GM18873 (cell line): ENCODE measurements around the gene SERBP1.
"Not testable (repeated sequence)": the region's sequence is repeated elsewhere in the genome, so short reads cannot be mapped to it uniquely, and the experiment has no call there.

Experiments used
- ATAC-seq: cut with Tn5 transposase; IDR thresholded peaks from one replicate; pipeline ENCODE4 v1.9.1; 2021; ENCODE audit warnings: mild to moderate bottlenecking, moderate library complexity, moderate number of reproducible peaks; ENCODE audit not compliant: unreplicated experiment, low FRiP score

The SERBP1 gene

GRCh38 chr1:67414574-67414973, 15.6 kb downstream of the SERBP1 start:
- no peak for ATAC-seq

DNA sequence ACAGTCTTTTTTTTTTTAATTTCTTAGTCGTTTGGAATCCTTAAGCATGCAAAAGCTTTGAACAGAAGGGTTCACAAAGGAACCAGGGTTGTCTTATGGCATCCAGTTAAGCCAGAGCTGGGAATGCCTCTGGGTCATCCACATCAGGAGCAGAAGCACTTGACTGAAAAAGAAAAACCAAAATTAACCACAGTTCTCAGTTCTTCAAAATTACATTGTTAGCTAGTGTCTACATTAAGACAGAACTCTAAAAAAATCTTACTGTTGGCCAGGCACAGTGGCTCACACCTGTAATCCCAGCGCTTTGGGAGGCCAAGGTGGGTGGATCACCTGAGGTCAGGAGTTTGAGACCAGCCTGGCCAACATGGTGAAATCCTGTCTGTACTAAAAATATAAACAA, 17.1 kb downstream of the SERBP1 start:
- ATAC-seq: not testable (repeated sequence)

- no peak for ATAC-seq
Observed at GRCh38 chr1:67408148-67408547, 22.1 kb downstream of the SERBP1 start.

GRCh38 chr1:67407498-67407897, 22.7 kb downstream of the SERBP1 start:
- no peak for ATAC-seq

- ATAC-seq: no peak
Observed at GRCh38 chr1:67405473-67406245, 24.5 kb downstream of the SERBP1 start.

DNA sequence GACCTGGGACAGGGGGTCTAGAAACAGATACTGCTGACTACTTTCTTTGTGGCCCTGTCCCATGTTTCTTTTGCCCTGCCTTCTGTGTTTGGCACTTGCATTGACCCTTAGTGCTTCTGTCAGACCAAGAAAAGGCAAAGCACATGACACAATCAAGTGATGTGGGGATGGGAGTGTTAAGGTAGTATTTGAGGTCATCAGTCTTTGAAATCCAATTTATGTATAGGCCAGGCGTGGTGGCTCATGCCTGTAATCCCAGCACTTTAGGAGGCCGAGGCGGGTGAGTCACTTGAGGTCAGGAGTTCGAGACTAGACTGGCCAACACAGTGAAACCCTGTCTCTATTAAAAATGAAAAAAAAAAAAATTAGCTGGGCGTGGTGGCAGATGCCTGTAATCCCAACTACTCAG, 26.0 kb downstream of the SERBP1 start:
- ATAC-seq: no peak

- ATAC-seq: no peak
Observed at GRCh38 chr1:67401443-67401842, 28.8 kb downstream of the SERBP1 start.

DNA sequence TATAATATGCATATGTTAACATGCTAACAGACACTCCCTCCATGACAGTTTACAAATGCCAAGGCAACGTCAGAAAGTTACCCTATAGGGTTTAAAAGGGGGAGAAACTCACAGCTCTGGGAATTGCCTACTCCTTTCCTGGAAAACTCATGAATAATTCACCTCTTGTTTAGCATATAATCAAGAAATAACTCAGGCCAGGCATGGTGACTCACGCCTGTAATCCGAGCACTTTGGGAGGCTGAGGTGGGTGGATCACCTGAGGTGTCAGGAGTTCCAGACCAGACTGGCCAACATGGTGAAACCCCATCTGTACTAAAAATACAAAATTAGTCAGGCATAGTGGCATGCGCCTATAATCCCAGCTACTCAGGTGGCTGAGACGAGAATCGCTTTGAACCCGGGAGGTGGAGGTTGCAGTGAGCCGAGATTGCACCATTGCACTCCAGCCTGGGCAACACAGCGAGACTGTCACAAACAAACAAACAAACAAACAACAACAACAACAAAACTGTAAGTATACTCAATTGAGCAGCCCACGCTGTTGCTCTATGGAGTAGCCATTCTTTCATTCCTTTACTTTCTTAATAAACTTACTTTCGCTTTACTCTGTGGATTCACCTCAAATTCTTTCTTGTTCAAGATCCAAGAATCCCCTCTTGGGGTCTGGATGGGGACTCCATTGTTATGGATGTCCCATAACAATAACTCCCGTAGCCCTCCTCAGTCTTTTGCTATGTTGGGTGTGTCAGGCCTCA, 30.0 kb downstream of the SERBP1 start:
- ATAC-seq: not testable (repeated sequence)

GRCh38 chr1:67399199-67399993, 30.8 kb downstream of the SERBP1 start:
- no peak for ATAC-seq

- no peak for ATAC-seq
Observed at GRCh38 chr1:67394548-67394947, 35.7 kb downstream of the SERBP1 start.

DNA sequence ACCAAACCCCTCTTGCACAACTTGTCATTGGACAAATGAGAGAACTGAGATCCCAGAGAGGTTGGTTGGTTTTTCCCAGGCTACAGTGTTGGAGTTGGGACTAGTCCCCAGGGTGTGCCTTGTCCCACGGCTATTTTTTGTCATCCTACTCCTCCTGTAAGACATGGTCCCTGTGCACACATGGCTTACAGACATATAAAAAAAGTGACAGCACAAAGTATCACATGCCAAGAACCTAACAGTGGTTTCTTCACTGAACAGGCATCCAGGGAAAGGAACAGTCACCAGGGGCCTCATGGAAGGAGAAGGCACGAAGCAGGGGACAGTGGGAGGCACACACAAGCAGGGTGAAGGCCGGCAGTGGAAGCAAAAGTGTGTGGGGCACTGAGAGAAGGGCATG, 36.5 kb downstream of the SERBP1 start:
- no peak for ATAC-seq

- ATAC-seq: no peak
Observed at GRCh38 chr1:67393240-67393639, 37.0 kb downstream of the SERBP1 start.

GRCh38 chr1:67390041-67390887, 39.9 kb downstream of the SERBP1 start:
- no peak for ATAC-seq

GRCh38 chr1:67383999-67384638, 46.1 kb downstream of the SERBP1 start:
- no peak for ATAC-seq

- ATAC-seq: no peak
Observed at GRCh38 chr1:67382292-67382691, 47.9 kb downstream of the SERBP1 start.

- no peak for ATAC-seq
Observed at GRCh38 chr1:67381154-67381553, 49.0 kb downstream of the SERBP1 start.

DNA sequence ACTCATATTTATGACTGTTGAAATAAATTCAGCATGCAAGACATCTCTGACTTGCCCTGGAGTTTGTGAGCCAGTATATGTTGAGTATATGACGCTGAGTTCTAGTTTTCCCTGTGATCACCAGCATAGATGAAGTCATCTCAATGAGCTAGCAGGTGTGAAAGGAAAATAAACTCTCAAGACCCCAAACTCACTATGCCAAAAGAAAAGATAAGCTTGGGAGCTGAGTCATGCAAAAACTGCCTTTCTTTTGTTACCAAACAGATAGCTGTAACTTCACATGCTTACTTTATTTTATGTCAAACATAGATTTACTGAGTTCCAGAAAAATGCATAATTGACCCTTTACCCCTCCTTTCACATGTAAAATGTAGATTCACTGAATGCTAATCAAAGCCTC, 52.9 kb downstream of the SERBP1 start:
- ATAC-seq: no peak

- ATAC-seq: no peak
Observed at GRCh38 chr1:67376381-67376780, 53.8 kb downstream of the SERBP1 start.

- no peak for ATAC-seq
Observed at GRCh38 chr1:67372898-67373297, 57.3 kb downstream of the SERBP1 start.

DNA sequence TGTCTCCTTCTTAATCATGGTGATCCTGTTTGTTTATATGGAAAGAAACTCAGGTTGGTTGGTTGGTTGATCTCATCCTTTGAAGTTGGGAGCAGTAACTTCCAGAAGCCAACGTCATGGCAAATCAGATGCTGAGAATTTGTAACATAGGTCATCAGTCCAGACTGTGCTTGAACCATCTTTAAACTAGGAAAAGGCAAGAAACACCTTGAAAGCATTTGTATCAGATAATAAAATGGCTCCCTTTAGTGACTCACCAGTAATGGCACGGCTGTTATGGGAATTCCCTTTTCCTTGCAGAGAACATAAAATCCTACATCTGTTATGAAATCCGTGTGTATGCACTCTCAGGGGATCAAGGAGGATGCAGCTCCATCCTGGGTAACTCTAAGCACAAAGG, 58.1 kb downstream of the SERBP1 start:
- ATAC-seq: no peak
